Measurements from ENCODE around the gene COL13A1. TPM values are rescaled to one million over a fixed set of nuclear protein-coding genes. Genes with fewer than 3 reads are reported as not detected.
A peak's percentile ranks its signal among the peaks of the same experiment; 100 is the strongest.

The COL13A1 gene
- total RNA-seq, 4 donors from 2014 or later: 1.2 to 6.8 (median 3.9) TPM

- 78 to 93% methylated on average over 3 to 4 of the region's 4 CpGs for WGBS, 2 donors (ENCODE audit: low coverage in 1 of 2)
- Histone ChIP-seq H3K4me1 (peaks cover 0 to 26% (median 15%) of the 10 kb centered on the region in 3 donors), H3K27ac (no peak overlapping the region), H3K4me3 (no peak overlapping the region), H3K36me3 (no peaks in the 10 kb centered on the region), H3K9me3 (no peaks in the 10 kb centered on the region), H3K27me3 (no peaks in the 10 kb centered on the region)
- ATAC-seq: no peak
- TF ChIP-seq POLR2A (IDR thresholded peaks at IDR 0.05) (no peak), POLR2AphosphoS5 (IDR thresholded peaks at IDR 0.05) (no peak), CTCF (IDR thresholded peaks at IDR 0.05) (no peak), EP300 (IDR thresholded peaks at IDR 0.05) (no peak)
Observed at GRCh38 chr10:69907517-69907916, 105.8 kb downstream of the COL13A1 start.

GRCh38 chr10:69908124-69908523 lies 106.4 kb downstream of the COL13A1 start:
- H3K27me3 ChIP-seq: no peaks in the 10 kb centered on the region
- no peak for ATAC-seq
- H3K36me3 ChIP-seq: no peaks in the 10 kb centered on the region
- H3K4me3 ChIP-seq: no peak overlapping the region
- 95 to 100% methylated on average over 1 to 5 of the region's 6 CpGs for WGBS, 2 donors (ENCODE audit: low coverage in 1 of 2)
- no peak overlapping the region for H3K27ac ChIP-seq
- H3K9me3 ChIP-seq: no peaks in the 10 kb centered on the region
- TF ChIP-seq EP300 (IDR thresholded peaks at IDR 0.05): no peak
- TF ChIP-seq CTCF (IDR thresholded peaks at IDR 0.05): no peak
- TF ChIP-seq POLR2A (IDR thresholded peaks at IDR 0.05): no peak
- no peak for TF ChIP-seq POLR2AphosphoS5 (IDR thresholded peaks at IDR 0.05)
- peaks cover 0 to 32% (median 21%) of the 10 kb centered on the region in 3 donors for H3K4me1 ChIP-seq

GRCh38 chr10:69910561-69910960 lies 108.9 kb downstream of the COL13A1 start:
- 95 to 100% methylated on average over 4 of the region's 5 CpGs for WGBS, 2 donors (ENCODE audit: low coverage in 1 of 2)
- Histone ChIP-seq H3K9me3 (no peaks in the 10 kb centered on the region), H3K4me1 (peaks cover 0 to 48% (median 21%) of the 10 kb centered on the region in 3 donors), H3K4me3 (no peak overlapping the region), H3K27ac (peak overlapping the region in 3 of 4 donors; percentile 53 to 73 (median 65)), H3K36me3 (no peaks in the 10 kb centered on the region), H3K27me3 (no peaks in the 10 kb centered on the region)
- TF ChIP-seq POLR2A (IDR thresholded peaks at IDR 0.05) (no peak), EP300 (IDR thresholded peaks at IDR 0.05) (no peak), POLR2AphosphoS5 (IDR thresholded peaks at IDR 0.05) (no peak), CTCF (IDR thresholded peaks at IDR 0.05) (no peak)
- no peak for ATAC-seq

- Histone ChIP-seq H3K4me1 (peaks cover 0 to 48% (median 21%) of the 10 kb centered on the region in 3 donors), H3K4me3 (no peak overlapping the region), H3K36me3 (no peaks in the 10 kb centered on the region), H3K27ac (peak overlapping the region in 3 of 4 donors; percentile 53 to 73 (median 65)), H3K9me3 (no peaks in the 10 kb centered on the region), H3K27me3 (no peaks in the 10 kb centered on the region)
- TF ChIP-seq CTCF (IDR thresholded peaks at IDR 0.05) (peak in 1 of 4 experiments; percentile 7), POLR2A (IDR thresholded peaks at IDR 0.05) (no peak), EP300 (IDR thresholded peaks at IDR 0.05) (no peak), POLR2AphosphoS5 (IDR thresholded peaks at IDR 0.05) (peak; percentile 25)
- 41 to 64% methylated on average over 8 to 11 of the region's 18 CpGs for WGBS, 2 donors (ENCODE audit: low coverage in 1 of 2)
- ATAC-seq: peak; percentile 65
Observed at GRCh38 chr10:69911613-69912528, 110.2 kb downstream of the COL13A1 start.
